Fibroblast of skin of left biceps (primary cell): ENCODE measurements around the gene ATXN7.

ENCODE experiments used
- DNase-seq, 2 experiments: peaks; one replicate each; pipeline ENCODE4 v3.0.0-alpha.2; 2013; ENCODE audit warnings: low read depth in 2 of 2

The ATXN7 gene

GRCh38 chr3:63863150-63864007 is at the start of gene ATXN7, which contains the start of gene THOC7:
Gene ATXN7, plus strand, starts transcription at chr3:63863867. Its CDS starts 48,732 bp downstream, at chr3:63912599.
Gene THOC7, minus strand, starts transcription at chr3:63863805. Its CDS starts 15 bp downstream, at chr3:63863790.
- no peak for DNase-seq

GRCh38 chr3:63814237-63814636 is 49.4 kb upstream of the ATXN7 start:
- DNase-seq = no peak

- no peak for DNase-seq
These were observed 46.4 kb upstream of the ATXN7 start for GRCh38 chr3:63817225-63817624.

GRCh38 chr3:63818282-63819150 is 45.2 kb upstream of the ATXN7 start:
- peak in 1 of 2 experiments; percentile 29 for DNase-seq

GRCh38 chr3:63819151-63819398 is 44.6 kb upstream of the ATXN7 start, which contains the start of gene C3orf49:
Gene C3orf49, plus strand, starts transcription at chr3:63819299. Its CDS starts 173 bp downstream, at chr3:63819472.
- no peak for DNase-seq

- peak; percentile 19 to 20 for DNase-seq
These were observed 39.4 kb upstream of the ATXN7 start for GRCh38 chr3:63824309-63824708.

- DNase-seq = no peak
These were observed 33.1 kb upstream of the ATXN7 start for GRCh38 chr3:63830526-63830925.

GRCh38 chr3:63832395-63832794 is 31.3 kb upstream of the ATXN7 start:
- no peak for DNase-seq

- DNase-seq = no peak
These were observed 22.0 kb upstream of the ATXN7 start for GRCh38 chr3:63841704-63842103.

- no peak for DNase-seq
These were observed 21.5 kb upstream of the ATXN7 start for GRCh38 chr3:63842127-63842526.

GRCh38 chr3:63845215-63845614 is 18.5 kb upstream of the ATXN7 start:
- no peak for DNase-seq

GRCh38 chr3:63847718-63848450 is 15.8 kb upstream of the ATXN7 start:
- no peak for DNase-seq

GRCh38 chr3:63849175-63849574 is 14.5 kb upstream of the ATXN7 start:
- no peak for DNase-seq

- no peak for DNase-seq
These were observed 12.4 kb upstream of the ATXN7 start for GRCh38 chr3:63851287-63851686.

GRCh38 chr3:63853106-63853505 is 10.6 kb upstream of the ATXN7 start:
- no peak for DNase-seq

GRCh38 chr3:63855333-63855940 is 8.2 kb upstream of the ATXN7 start:
- no peak for DNase-seq

- DNase-seq = no peak
These were observed 6.4 kb upstream of the ATXN7 start for GRCh38 chr3:63857311-63857710.

GRCh38 chr3:63860776-63861175 is 2.9 kb upstream of the ATXN7 start:
- DNase-seq = no peak

- DNase-seq = no peak
These were observed 2.4 kb upstream of the ATXN7 start for GRCh38 chr3:63861306-63861705.

- no peak for DNase-seq
These were observed 890 bp upstream of the ATXN7 start for GRCh38 chr3:63862804-63863149.

GRCh38 chr3:63864008-63864964 is 619 bp downstream of the ATXN7 start:
- no peak for DNase-seq
